Medulla oblongata (tissue), 1 donor: Measurements from ENCODE around the gene SLC44A3.
"Not testable (repeated sequence)": the region's sequence is repeated elsewhere in the genome, so short reads cannot be mapped to it uniquely, and the experiment has no call there.

Experiments
- DNase-seq: peaks from one replicate; pipeline ENCODE4 v3.0.0-alpha.2; 2015; ENCODE audit errors: extremely low spot score

The SLC44A3 gene

DNA sequence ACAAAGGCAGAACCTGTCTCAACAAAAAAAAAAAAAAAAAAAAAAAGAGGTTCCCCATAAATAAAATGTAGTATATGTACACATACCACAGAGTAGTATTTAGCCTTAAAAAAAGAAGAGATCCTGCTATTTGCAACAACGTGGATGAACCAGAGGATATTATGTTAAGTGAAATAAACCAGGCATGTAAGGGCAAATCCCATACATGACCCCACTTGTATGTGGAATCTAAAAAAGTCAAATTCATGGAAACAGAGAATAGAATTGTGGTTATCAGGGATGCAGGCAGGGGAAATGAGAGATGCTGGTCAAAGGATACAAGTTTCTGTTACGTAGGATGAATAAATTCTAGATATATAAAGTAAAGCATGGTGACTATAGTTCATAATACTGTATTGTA is 16.7 kb downstream of the SLC44A3 start:
- DNase-seq: no peak

DNA sequence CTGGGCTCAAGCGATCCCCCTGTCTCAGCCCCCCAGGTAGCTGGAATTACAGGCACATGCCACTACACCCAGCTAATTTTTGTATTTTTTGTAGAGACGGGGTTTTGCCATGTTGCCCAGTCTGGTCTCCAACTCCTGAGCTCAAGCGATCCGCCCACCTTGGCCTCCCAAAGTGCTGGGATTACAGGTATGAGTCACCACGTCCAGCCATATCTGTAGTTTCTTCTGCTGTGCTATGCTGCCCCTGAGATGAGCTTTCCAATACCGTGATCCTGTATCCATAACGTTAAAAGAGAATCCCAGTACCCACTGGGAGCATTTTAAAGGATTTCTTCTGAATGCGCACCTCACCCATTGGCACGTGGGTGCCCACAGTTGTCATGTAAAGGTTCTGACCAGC is 20.2 kb downstream of the SLC44A3 start:
- DNase-seq: not testable (repeated sequence)

DNA sequence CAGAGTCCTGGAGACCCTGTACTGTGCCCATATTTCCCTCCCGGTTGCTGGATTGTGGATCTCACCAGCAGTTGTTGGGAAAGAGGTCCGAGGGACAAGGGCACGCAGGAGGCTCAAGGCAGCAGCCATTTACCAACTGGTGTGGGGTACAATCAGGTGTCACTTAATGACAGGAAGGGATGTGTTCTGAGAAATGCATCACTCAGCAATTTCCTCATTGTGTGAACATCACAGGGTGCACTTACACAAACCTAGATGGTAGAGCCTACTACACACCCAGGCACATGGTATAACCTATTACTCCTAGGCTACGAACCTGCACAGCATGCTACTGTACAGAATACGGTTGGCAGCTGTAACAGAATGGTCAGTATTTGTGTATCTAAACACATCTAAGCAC is 20.7 kb downstream of the SLC44A3 start:
- no peak for DNase-seq

DNA sequence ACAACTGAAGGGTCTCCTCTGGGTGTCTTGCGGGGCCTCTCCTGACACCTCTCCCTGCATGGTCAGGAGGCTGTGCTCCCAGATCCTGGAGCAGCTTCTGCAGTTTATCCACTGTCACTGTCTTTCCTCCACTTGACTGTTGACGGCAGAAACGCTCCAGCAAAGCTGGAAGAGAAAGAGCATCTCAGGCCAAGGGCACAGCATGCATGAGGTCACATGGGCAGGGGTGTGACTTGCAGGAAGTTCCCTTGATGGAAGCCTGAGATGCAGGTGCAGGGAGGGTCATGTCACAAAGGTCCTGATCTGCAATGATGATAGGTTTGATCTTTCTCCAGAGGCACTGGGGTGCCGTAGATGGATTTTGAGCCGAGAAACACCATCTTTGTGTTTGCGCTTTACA is 23.3 kb downstream of the SLC44A3 start:
- DNase-seq: no peak

DNA sequence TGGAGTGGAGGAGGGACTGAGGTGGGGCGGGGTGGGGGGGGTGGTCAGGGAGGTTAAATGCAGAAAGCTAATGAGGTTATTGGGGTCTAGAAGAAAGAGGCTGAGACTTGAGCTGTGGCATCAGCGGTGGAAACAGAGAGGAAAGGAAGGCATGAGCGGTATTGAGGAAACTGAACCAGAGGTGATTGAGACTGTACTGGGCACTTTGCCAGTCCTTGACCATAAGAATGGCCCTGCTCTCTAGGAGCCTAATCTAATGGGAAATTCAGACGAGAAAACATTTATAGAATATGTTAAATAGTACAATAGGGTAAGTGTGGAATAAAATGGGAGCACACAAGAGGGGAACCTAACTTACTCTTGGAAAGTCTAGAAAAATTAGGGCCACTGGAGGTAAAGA is 23.7 kb downstream of the SLC44A3 start:
- no peak for DNase-seq

DNA sequence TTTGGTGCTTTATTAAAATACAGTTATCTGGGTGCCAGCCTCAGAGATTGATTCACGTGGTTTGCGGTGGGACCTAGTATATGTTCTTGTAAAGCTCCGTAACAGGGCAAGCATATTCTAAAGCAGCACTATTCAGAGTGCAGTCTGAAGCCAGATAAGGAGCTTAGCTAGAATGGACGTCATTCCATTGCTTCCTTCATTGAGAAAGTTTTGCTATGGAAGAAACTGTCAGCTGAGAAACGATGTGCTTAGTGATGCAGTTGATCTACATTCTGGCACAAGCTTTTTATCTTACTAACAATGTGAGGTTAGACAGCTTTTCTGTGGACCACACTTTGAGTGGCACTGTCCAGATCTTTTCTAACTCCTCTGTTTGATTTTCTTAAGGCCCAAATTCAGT is 26.2 kb downstream of the SLC44A3 start:
- no peak for DNase-seq

DNA sequence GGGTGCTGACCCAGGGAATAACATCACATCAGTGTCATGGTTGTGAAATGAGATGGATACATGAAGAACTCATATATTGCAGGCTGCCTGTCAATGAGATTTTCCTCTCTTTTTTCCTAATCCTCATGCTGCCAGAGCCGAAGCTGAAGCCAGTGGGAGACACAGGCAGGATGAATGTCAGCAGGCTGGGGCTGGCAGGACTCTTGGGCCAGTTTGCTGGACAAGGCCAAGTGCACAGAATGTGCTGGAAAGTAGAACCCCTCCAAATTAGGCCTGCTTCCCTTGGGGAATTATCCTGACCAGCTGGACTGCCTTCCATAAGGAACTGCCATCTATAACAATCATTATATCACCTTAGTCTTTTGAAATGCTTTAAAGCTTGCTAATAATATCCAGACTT is 31.4 kb downstream of the SLC44A3 start:
- DNase-seq: peak; percentile 66

DNA sequence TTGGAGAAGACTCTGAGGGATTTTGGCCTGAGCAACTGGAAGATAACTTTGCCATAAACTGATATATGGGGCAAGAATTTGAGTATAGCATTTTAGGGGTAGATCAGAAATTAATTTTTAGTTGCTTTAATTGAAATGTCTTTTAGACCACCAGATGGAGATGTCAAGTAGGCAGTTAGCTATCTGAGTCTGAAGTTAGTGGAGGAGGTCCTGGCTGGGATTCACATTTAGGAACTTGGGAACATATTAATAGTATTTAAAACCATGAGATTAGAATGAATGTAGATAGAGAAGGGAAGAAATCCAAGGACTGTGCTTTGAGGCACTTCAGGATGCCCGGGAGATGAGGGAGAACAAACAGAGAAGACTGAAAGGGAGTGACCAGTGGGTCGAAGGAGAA is 32.6 kb downstream of the SLC44A3 start:
- no peak for DNase-seq

DNA sequence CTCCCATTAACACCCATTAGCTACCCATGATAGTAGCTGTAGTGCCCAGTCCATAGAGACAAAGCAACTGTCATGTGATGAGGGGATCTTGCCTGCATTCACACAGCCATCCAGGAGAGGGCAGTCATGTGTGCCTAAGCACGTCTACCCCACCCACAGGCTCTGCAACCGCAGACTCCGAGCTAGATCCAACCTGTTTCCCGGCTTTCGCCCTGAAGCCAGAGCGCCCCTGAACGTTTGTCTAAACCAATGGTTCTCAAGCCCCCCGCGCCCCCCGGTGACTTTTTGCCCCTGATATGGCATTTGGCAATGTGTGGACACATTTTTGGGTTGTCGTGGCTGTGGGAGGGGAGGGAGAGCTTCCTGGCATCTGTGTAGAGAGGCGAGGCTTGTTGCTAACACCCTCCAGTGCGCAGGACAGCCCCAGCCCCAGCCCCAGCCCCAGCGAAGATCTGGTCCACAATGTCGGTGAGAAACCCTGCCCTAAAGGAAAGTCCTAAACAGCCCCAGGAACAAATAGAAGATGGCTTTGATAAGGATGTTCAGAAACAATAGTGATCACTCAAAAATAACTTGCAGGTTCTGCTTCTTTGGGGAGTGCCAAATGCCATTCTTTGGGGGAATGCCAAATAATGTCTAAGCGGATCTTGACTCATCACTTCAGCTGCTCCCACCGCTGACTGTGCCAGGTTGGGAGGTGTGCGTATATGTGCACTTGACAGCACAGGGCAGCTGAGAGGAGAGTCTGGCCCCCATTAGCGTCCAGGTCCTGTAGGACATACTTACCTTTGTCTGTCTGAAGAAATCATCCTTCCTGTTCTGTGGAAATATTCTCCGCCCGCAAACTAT is 34.5 kb downstream of the SLC44A3 start:
- DNase-seq: peak; percentile 96

DNA sequence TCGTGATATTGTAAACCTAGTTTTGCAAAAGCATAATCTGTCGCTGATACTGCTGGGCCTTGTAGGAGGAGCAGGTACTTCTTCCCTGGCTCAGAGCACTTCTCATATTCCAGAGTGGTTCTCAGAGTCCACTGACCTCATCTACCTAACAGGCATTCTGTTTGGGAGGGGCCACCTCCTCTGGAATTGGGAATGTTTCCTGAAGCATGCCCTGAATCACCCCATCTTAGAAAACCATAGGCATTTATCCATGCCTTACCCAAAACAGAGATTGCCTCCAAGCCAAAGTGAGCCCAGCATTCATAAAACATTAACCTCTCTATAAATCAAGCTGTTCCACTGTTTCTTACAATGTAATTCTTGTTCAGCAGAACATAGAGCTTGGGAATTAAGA is 35.1 kb downstream of the SLC44A3 start:
- DNase-seq: no peak

DNA sequence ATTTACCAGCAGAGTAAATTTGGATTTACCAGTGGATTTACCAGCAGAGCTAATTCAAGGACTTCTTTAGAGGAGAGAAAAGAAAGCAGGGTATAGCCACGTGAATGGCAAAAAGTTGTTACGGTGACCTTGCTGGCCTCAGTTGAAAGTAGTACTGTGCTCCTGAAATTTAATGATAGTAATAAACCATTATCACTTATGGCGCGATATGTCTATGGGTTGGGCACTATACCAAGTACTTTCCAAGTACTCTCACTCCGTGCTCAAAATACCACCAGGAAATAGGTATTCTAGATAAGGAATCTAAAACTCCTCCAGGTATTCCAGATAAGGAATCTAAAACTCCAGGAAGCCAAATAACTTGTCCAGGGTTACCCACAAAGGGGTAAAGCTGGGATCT is 35.8 kb downstream of the SLC44A3 start:
- DNase-seq: no peak

DNA sequence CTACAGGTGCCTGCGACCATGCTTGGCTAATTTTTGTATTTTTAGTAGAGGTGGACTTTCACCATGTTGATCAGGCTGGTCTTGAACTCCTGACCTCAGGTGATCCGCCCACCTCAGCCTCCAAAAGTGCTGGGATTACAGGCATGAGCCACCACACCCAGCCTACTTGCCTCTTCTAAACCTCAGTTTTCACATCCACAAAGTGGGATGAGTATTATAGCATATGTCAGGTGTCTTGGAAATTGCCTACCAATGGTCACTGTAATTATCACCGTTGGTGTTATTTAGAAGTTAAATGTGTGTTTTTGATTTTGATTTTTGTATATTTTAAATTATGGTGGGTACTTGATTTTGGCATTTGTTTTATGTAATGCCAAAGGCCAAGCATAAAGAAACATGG is 36.7 kb downstream of the SLC44A3 start:
- DNase-seq: no peak

DNA sequence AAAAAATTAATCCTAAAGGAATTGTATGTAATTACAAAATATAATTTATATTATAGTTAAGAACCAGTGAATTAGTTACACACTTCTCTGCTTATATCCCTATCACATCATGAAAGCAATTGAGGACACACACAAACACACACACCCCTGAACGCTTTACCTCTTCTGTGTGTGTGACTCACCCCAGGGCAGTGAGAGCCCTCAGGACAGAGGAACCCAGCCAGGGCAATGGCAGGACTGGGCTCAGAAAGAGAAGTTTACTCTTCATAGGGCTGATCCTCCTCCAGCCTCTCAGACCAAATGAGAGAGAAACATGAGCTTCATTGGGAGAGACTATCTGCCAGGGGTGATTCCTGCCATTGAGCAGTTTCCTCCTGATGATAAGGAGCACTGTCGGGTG is 38.1 kb downstream of the SLC44A3 start:
- no peak for DNase-seq

DNA sequence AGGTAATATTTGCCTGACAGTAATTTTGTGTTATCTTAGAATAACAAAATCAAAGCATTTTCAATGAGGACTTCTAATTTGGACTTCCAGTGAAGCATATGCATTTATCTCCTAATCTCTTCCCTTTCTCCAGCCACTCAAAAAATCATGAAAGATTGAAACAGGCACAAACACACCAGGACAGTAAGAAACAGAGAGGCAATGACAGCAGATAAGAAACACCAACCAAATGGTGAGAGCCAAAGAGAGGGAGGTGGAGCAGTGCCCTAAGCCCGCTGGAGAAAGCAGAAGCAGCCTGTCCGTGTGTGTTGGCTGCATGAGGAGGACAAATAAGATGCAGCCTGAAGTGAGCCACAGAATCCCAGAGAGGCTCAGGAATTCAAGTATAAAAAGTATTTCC is 39.0 kb downstream of the SLC44A3 start:
- no peak for DNase-seq

DNA sequence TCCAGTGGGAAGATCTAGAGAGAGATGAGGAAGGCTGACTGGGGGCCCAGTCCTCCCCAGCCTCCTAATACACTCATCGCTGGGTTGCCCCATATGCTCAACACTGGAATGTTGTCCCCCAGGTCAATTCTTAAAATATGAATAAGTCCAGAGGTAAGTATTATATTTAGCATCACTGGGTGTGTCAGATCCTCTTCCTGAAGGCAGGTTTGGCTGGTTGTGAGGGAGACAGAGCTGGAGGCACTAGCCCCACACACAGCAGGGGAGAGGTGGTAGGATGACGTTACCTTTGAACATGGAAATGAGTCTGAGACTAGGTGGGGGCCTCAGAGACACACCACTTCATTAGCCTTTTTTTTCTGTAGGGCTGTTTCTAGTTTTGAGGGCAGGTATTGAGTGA is 42.6 kb downstream of the SLC44A3 start:
- DNase-seq: no peak

DNA sequence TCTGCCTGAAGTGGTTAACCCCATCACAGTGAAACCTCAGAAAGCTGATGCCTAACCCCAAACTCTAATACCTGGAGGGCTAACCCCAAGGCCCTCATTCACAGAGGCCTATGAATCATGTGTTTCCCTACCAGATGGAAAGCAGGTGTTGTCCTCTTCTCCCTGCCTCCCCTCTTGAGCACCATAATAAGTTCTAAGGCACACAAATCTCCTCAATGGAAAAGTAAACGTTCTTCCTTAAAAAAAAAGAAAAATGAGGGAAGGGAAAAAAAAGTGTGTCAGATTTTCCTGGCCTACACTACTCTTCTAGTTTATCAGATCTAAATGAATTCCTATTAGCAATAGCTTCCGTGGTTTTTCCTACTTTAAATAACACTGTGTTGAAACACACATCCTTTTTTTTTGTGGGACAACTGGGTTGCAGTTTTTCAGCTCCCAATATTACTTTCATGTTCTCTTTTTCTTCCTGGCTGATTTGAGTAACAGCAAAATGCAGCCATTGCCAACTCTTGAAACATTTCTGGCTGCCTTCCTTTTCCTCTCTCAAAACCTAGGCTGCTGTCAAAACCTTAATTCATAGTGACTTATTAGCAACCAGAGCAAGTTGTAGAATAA is 43.2 kb downstream of the SLC44A3 start:
- DNase-seq: peak; percentile 64

DNA sequence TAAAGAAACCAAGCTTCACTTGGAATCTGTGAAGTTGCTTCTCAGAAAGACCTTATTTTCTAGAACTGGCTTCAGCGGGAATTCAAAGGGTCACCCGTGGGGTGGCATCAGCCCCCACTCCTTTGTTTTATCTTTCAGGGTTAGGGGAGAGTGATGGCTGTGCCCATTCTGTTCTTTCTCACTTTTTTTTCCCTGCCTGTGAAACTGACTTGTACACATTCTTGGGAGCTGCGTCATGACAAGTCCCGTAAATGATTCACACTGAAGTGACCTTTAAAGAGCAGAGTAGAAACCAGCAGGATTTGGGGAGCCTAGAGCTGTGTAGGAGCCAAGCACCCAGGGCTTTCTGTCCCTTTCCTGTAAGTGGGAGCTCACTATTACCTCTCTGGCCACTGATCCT is 43.8 kb downstream of the SLC44A3 start:
- DNase-seq: peak; percentile 71

DNA sequence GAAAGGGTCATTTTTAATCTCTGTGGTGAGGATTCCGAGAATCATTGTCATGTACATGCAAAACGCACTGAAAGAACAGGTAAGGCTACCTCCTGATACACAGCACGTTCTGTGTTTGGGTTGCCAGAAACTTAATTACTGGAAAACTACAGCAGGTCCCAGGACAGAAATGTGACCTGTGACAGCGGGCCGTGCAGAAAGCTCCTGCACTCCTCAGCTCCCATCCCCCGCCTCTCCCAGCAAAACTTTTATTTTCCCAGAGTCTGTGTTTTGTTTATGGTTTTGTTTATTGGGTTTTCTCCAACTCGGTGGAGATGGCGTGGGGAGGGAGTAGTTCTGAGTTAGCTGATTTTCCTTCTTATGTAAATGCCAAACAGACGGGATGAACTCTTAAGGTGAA is 44.7 kb downstream of the SLC44A3 start:
- DNase-seq: no peak

DNA sequence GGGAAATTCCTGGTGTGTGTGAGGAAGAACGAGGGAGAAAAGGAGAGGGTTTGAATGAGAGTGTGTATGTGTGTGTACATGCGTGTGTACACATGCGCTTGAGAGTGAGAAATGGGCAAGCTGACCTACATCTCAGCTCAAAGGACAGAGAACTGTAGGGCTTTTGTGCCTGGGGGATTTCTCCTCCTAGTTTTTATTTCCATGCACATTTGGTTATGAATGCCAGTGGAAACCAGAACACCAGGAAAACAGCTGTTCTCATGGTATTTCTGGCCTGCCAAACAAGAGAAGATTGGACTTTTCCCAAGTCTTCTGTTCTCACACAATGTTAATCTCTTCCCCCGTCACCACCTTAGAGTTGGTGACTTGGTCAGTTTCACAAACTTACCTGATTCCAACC is 45.2 kb downstream of the SLC44A3 start:
- peak; percentile 42 for DNase-seq

DNA sequence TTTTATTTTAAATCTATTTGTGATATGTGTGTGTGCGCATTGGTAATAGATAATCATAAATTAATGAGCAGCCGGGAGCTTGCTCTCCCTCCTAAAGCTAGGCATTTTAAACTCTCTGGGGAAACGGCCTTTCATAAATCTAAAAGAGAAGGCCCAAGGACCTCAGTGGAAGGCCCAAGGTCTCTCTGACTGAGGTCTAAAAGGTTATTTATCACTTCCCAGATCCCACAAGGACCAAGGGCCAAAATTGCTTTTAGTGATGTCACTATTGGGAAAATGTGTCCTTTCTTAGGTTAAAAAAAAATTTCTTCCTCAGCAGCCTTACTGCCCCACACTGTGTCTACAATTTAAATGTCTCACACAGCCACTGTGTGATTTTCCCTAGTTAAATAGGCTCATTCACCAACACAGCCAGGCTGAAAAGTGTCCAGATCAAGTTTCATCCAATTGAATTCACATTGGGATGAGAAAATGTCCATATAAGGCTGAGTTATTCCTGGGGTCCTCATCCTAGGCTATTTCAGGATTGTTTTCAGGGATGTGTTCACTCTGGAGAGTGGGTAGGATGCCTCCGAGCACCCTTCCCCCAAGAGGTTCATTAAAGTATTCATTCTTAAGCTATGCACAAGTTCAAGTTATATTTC is 46.1 kb downstream of the SLC44A3 start:
- DNase-seq: peak; percentile 82

DNA sequence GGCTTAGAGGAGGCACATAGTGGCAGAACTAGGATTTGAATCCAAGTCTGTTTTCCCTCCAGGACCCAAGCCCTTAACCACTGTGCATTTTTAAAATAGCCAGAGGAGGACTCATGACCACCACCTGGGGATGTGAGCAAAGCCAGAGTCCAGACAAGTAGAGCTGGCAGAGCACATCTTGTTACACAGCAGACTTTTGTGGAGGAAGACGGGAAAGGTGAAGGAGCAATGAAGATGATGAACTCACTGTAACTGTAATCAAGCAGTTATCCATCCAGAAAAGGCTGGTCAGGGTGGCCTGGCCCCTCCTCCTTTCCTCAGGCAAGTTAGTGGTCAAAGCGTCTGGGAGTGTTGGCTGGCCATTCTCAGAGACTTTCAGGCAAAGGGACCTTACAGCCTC is 50.9 kb downstream of the SLC44A3 start:
- no peak for DNase-seq

DNA sequence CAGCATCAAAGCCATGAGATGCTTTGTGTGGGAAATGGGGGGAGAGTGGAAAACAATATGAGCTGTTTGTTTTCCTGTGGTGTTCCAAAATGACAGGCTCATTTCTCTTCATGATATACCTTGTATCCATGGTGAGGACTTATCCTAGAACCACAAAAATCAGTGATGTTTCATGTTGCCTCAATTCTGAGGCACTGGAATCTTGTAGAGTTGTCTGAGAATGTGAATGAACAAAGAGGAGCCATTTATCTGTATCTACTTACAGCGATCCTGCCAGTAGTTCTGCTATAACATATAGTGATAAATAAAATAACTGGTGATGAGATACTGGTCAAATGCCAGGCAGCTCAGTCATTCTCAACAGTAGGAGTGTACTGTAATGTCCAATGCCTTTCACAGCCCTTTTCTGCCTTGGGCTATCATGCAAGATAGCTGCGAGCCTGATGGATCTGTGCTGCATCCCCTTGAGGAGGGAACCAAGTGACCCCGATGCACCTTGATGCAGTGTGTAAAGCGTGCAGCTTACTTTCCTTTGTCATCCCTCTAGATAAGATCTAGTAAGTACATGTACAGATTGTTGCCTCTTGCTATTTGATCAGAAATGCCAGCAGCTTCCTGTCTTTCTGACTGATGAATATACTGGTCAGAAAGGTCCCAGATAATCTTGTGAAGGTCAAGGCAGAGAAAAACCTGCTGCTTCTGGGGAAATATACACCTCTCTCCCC is 52.8 kb downstream of the SLC44A3 start:
- DNase-seq: no peak
